DMS153 treated with DMSO at 0.1 percent for 48 hours (cell line): Measurements from ENCODE around the gene TRANK1.

Experiments
- DNase-seq: peaks from one replicate; lab custom pipeline; 2025; ENCODE audit not compliant: unreplicated experiment; lab: John Stamatoyannopoulos, UW

Gene TRANK1

GRCh38 chr3:36850743-36851142, 94.1 kb downstream of the TRANK1 start:
- no peak for DNase-seq

- DNase-seq = no peak
Observed at GRCh38 chr3:36846406-36846805, 98.4 kb downstream of the TRANK1 start.

- no peak for DNase-seq
Observed at GRCh38 chr3:36843065-36844051, 101.5 kb downstream of the TRANK1 start.

GRCh38 chr3:36842275-36842674, 102.6 kb downstream of the TRANK1 start:
- no peak for DNase-seq

GRCh38 chr3:36840453-36840921, 104.4 kb downstream of the TRANK1 start:
- no peak for DNase-seq

- DNase-seq = no peak
Observed at GRCh38 chr3:36837089-36837488, 107.8 kb downstream of the TRANK1 start.

- DNase-seq = no peak
Observed at GRCh38 chr3:36833160-36833814, 111.6 kb downstream of the TRANK1 start.

GRCh38 chr3:36832406-36832805, 112.4 kb downstream of the TRANK1 start:
- no peak for DNase-seq

GRCh38 chr3:36827133-36827532, 117.7 kb downstream of the TRANK1 start:
- no peak for DNase-seq

GRCh38 chr3:36826240-36826639, 118.6 kb downstream of the TRANK1 start:
- no peak for DNase-seq

- DNase-seq = no peak
Observed at GRCh38 chr3:36824443-36824842, 120.4 kb downstream of the TRANK1 start.

GRCh38 chr3:36823806-36824205, 121.0 kb downstream of the TRANK1 start:
- DNase-seq = no peak

GRCh38 chr3:36820083-36820482, 124.8 kb downstream of the TRANK1 start:
- no peak for DNase-seq

GRCh38 chr3:36817806-36818533, 126.9 kb downstream of the TRANK1 start:
- DNase-seq = no peak

- DNase-seq = no peak
Observed at GRCh38 chr3:36815375-36815774, 129.5 kb downstream of the TRANK1 start.

- no peak for DNase-seq
Observed at GRCh38 chr3:36814776-36815175, 130.1 kb downstream of the TRANK1 start.

- no peak for DNase-seq
Observed at GRCh38 chr3:36814066-36814717, 130.7 kb downstream of the TRANK1 start.

GRCh38 chr3:36813305-36813704, 131.5 kb downstream of the TRANK1 start:
- no peak for DNase-seq

GRCh38 chr3:36812240-36812639, 132.6 kb downstream of the TRANK1 start:
- DNase-seq = no peak

- no peak for DNase-seq
Observed at GRCh38 chr3:36811768-36812167, 133.1 kb downstream of the TRANK1 start.
